ENCODE measurements around the gene SERPINA5. TPM values are rescaled to one million over a fixed set of nuclear protein-coding genes. Genes with fewer than 3 reads are reported as not detected.

SERPINA5 gene
- total and polyA plus RNA-seq, 2 of the 13 experiments (the other 11 are each of a cell fraction or from before 2014, with no cell fraction given) = 449 to 498 TPM

DNA sequence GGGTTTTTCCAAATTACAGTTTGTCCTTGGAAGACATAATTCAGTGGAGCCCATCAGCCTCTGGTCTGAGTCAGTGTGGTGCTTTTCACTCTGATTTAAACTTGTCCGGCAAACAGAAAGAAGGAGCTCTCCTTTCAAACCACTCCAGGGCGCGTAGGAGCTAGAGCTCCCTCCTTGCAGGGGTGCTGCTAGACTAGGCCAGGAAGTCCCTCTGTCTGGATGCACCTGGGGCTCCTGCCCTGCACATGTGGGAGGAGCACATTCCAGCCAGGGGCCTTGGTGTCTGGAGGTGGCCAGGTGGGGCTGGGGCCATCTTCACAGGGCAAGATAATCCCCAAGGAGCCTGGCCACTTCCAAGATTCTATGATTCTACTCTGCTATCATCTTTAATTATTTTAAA, 34.0 kb downstream of the SERPINA5 start (continued):
- TF ChIP-seq, protein P1, sequence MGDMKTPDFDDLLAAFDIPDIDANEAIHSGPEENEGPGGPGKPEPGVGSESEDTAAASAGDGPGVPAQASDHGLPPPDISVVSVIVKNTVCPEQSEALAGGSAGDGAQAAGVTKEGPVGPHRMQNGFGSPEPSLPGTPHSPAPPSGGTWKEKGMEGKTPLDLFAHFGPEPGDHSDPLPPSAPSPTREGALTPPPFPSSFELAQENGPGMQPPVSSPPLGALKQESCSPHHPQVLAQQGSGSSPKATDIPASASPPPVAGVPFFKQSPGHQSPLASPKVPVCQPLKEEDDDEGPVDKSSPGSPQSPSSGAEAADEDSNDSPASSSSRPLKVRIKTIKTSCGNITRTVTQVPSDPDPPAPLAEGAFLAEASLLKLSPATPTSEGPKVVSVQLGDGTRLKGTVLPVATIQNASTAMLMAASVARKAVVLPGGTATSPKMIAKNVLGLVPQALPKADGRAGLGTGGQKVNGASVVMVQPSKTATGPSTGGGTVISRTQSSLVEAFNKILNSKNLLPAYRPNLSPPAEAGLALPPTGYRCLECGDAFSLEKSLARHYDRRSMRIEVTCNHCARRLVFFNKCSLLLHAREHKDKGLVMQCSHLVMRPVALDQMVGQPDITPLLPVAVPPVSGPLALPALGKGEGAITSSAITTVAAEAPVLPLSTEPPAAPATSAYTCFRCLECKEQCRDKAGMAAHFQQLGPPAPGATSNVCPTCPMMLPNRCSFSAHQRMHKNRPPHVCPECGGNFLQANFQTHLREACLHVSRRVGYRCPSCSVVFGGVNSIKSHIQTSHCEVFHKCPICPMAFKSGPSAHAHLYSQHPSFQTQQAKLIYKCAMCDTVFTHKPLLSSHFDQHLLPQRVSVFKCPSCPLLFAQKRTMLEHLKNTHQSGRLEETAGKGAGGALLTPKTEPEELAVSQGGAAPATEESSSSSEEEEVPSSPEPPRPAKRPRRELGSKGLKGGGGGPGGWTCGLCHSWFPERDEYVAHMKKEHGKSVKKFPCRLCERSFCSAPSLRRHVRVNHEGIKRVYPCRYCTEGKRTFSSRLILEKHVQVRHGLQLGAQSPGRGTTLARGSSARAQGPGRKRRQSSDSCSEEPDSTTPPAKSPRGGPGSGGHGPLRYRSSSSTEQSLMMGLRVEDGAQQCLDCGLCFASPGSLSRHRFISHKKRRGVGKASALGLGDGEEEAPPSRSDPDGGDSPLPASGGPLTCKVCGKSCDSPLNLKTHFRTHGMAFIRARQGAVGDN (CRISPR knock-in tag; IDR thresholded peaks at IDR 0.05) = no peak
- TF ChIP-seq, protein P2, sequence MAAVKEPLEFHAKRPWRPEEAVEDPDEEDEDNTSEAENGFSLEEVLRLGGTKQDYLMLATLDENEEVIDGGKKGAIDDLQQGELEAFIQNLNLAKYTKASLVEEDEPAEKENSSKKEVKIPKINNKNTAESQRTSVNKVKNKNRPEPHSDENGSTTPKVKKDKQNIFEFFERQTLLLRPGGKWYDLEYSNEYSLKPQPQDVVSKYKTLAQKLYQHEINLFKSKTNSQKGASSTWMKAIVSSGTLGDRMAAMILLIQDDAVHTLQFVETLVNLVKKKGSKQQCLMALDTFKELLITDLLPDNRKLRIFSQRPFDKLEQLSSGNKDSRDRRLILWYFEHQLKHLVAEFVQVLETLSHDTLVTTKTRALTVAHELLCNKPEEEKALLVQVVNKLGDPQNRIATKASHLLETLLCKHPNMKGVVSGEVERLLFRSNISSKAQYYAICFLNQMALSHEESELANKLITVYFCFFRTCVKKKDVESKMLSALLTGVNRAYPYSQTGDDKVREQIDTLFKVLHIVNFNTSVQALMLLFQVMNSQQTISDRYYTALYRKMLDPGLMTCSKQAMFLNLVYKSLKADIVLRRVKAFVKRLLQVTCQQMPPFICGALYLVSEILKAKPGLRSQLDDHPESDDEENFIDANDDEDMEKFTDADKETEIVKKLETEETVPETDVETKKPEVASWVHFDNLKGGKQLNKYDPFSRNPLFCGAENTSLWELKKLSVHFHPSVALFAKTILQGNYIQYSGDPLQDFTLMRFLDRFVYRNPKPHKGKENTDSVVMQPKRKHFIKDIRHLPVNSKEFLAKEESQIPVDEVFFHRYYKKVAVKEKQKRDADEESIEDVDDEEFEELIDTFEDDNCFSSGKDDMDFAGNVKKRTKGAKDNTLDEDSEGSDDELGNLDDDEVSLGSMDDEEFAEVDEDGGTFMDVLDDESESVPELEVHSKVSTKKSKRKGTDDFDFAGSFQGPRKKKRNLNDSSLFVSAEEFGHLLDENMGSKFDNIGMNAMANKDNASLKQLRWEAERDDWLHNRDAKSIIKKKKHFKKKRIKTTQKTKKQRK (IDR thresholded peaks at IDR 0.05; ENCODE audit: low read length) = no peak
- TF ChIP-seq RFX3 (CRISPR knock-in tag; IDR thresholded peaks at IDR 0.05) (no peak), ZNF780A (CRISPR knock-in tag; IDR thresholded peaks at IDR 0.05) (no peak), ZC3H4 (CRISPR knock-in tag; IDR thresholded peaks at IDR 0.05; ENCODE audit: borderline replicate concordance) (peak; percentile 51; the same call in 1 of the 2 replicates), HOXD1 (CRISPR knock-in tag; IDR thresholded peaks at IDR 0.05) (no peak), CHCHD3 (CRISPR knock-in tag; IDR thresholded peaks at IDR 0.05) (no peak), CBX5 (CRISPR knock-in tag; IDR thresholded peaks at IDR 0.05; ENCODE audit: borderline replicate concordance) (no peak), RFX5 (IDR thresholded peaks at IDR 0.05; ENCODE audit: low read depth, low read length) (no peak), EP300 (IDR thresholded peaks at IDR 0.05; ENCODE audit: low read depth in 2 of 2, low read length in 2 of 2) (no peak), EP300 (CRISPR knock-in tag; IDR thresholded peaks at IDR 0.05; ENCODE audit: borderline replicate concordance) (no peak), DNMT3B (CRISPR knock-in tag; conservative IDR thresholded peaks at IDR 0.05) (no peak), GTF2F1 (IDR thresholded peaks at IDR 0.05; ENCODE audit: low read length) (no peak), KDM6A (CRISPR knock-in tag; IDR thresholded peaks at IDR 0.05; ENCODE audit: low read depth) (no peak), ETV5 (CRISPR knock-in tag; IDR thresholded peaks at IDR 0.05; ENCODE audit: borderline replicate concordance) (no peak), ZFP1 (CRISPR knock-in tag; IDR thresholded peaks at IDR 0.05) (no peak), ZNF703 (CRISPR knock-in tag; IDR thresholded peaks at IDR 0.05; ENCODE audit: borderline replicate concordance) (no peak), AGO2 (optimal IDR thresholded peaks at IDR 0.05; ENCODE audit: low read depth, low read length) (peak; percentile 18), ZNF253 (CRISPR knock-in tag; IDR thresholded peaks at IDR 0.05; ENCODE audit: borderline replicate concordance) (no peak), TEAD3 (CRISPR knock-in tag; optimal IDR thresholded peaks at IDR 0.05; ENCODE audit: borderline replicate concordance) (peak; percentile 22), ZNF672 (CRISPR knock-in tag; IDR thresholded peaks at IDR 0.05) (no peak), NR3C1 (CRISPR knock-in tag; IDR thresholded peaks at IDR 0.05) (no peak), HCFC1 (IDR thresholded peaks at IDR 0.05; ENCODE audit: low read depth, low read length) (no peak), ZNF282 (IDR thresholded peaks at IDR 0.05; ENCODE audit: partially characterized antibody) (no peak)
- TF ChIP-seq, protein P3, sequence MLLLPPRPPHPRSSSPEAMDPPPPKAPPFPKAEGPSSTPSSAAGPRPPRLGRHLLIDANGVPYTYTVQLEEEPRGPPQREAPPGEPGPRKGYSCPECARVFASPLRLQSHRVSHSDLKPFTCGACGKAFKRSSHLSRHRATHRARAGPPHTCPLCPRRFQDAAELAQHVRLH (CRISPR knock-in tag; IDR thresholded peaks at IDR 0.05; ENCODE audit: borderline replicate concordance, low read depth) = 0 out of 2 replicates have a peak, but pooled peaks have one; percentile 9
- TF ChIP-seq, protein P4, sequence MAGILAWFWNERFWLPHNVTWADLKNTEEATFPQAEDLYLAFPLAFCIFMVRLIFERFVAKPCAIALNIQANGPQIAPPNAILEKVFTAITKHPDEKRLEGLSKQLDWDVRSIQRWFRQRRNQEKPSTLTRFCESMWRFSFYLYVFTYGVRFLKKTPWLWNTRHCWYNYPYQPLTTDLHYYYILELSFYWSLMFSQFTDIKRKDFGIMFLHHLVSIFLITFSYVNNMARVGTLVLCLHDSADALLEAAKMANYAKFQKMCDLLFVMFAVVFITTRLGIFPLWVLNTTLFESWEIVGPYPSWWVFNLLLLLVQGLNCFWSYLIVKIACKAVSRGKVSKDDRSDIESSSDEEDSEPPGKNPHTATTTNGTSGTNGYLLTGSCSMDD (CRISPR knock-in tag; IDR thresholded peaks at IDR 0.05) = no peak
